SK-N-SH (cell line): ENCODE results near the gene OR51D1. TPM values are rescaled to one million over a fixed set of nuclear protein-coding genes. Genes with fewer than 3 reads are reported as not detected.

ENCODE experiments used
- CTCF ChIA-PET: fragments of 300-600, 350-600 bp; formaldehyde crosslinking; extraction: SDS; loops from one replicate; lab custom pipeline; 2021; lab: Yijun Ruan, JAX
- POLR2A ChIA-PET: fragments of 350-600 bp; sonication (Branson Sonifier 250); formaldehyde crosslinking; extraction: SDS; loops from one replicate; lab custom pipeline; 2020; ENCODE audit warnings: antibody characterized with exemption, inconsistent platforms; lab: Yijun Ruan, JAX
- DNase-seq: peaks from one replicate; pipeline ENCODE4 v3.0.0; 2012
- H2AFZ ChIP-seq: fragments of 200-600 bp; sonication (generic); 2 replicates; pipeline ENCODE4 v1.8.1; 2016; ENCODE audit warnings: antibody characterized with exemption, mild to moderate bottlenecking, low read depth
- H3F3A ChIP-seq: fragments of 200-600 bp; sonication (generic); replicated peaks from 2 replicates; pipeline ENCODE3; 2016; ENCODE audit warnings: antibody characterized with exemption, mild to moderate bottlenecking; ENCODE audit not compliant: insufficient read depth
- H3K27ac ChIP-seq, 2 experiments: fragments of 200-500 bp in 1 of 2; fragments of 200-600 bp in 1 of 2; sonication (Bioruptor generic) in 1 of 2; sonication (generic), shearing (Covaris generic) in 1 of 2; 2 replicates each; pipeline versions ENCODE4 v1.5.1 to v1.6.1; 2014 to 2016; ENCODE audit warnings: low read depth in 2 of 2, inconsistent platforms in 1 of 2, low read length in 1 of 2, mild to moderate bottlenecking in 1 of 2, mixed read lengths in 1 of 2
- H3K27me3 ChIP-seq: fragments of 200-600 bp; sonication (generic), shearing (Covaris generic); 2 replicates; pipeline ENCODE4 v1.6.1; 2016; ENCODE audit warnings: mixed run types; ENCODE audit not compliant: insufficient read depth
- H3K36me3 ChIP-seq, 2 experiments: fragments of 200-500 bp in 1 of 2; fragments of 200-600 bp in 1 of 2; sonication (Bioruptor generic) in 1 of 2; sonication (generic) in 1 of 2; replicated peaks in 1 of 2; 2 replicates each; pipeline versions ENCODE3 to v1.5.1; 2014 to 2016; ENCODE audit warnings: low read length in 1 of 2, mild to moderate bottlenecking in 1 of 2; ENCODE audit not compliant: insufficient read depth in 2 of 2, control insufficient read depth in 1 of 2
- H3K4me1 ChIP-seq, 2 experiments: fragments of 200-500 bp in 1 of 2; fragments of 200-600 bp in 1 of 2; sonication (Bioruptor generic) in 1 of 2; sonication (generic), shearing (Covaris generic) in 1 of 2; 2 replicates each; pipeline versions ENCODE4 v1.5.1 to v1.6.1; 2014 to 2016; ENCODE audit warnings: low read depth in 1 of 2, low read length in 1 of 2, mixed run types in 1 of 2; ENCODE audit not compliant: insufficient read depth in 2 of 2, control insufficient read depth in 1 of 2
- H3K4me2 ChIP-seq: fragments of 200-600 bp; sonication (generic), shearing (Covaris generic); 2 replicates; pipeline ENCODE4 v1.6.1; 2017; ENCODE audit warnings: mixed run types
- H3K4me3 ChIP-seq, 2 experiments: fragments of 200-500 bp in 1 of 2; fragments of 200-600 bp in 1 of 2; sonication (Bioruptor generic) in 1 of 2; sonication (generic), shearing (Covaris generic) in 1 of 2; 2 replicates each; pipeline versions ENCODE4 v1.5.1 to v1.8.1; 2014 to 2016; ENCODE audit warnings: low read depth in 2 of 2, inconsistent platforms in 1 of 2, low read length in 1 of 2, mild to moderate bottlenecking in 1 of 2, mixed read lengths in 1 of 2, moderate library complexity in 1 of 2
- H3K79me2 ChIP-seq: fragments of 200-600 bp; sonication (generic); 2 replicates; pipeline ENCODE4 v1.8.1; 2017; ENCODE audit warnings: mild to moderate bottlenecking; ENCODE audit not compliant: insufficient read depth
- H3K9ac ChIP-seq: fragments of 200-600 bp; sonication (generic); 2 replicates; pipeline ENCODE4 v1.6.1; 2017; ENCODE audit warnings: mixed run types
- H3K9me2 ChIP-seq: fragments of 200-600 bp; sonication (generic); 2 replicates; pipeline ENCODE4 v1.6.1; 2017; ENCODE audit warnings: mixed run types
- H3K9me3 ChIP-seq: fragments of 200-600 bp; sonication (generic); 2 replicates; pipeline ENCODE4 v1.6.1; 2017; ENCODE audit warnings: mixed run types, mild to moderate bottlenecking, moderate library complexity
- H4K20me1 ChIP-seq: fragments of 200-600 bp; sonication (generic); 2 replicates; pipeline ENCODE4 v1.6.1; 2017; ENCODE audit warnings: mild to moderate bottlenecking, mixed run types; ENCODE audit not compliant: insufficient read depth
- CHD2 ChIP-seq: fragments of 150-350 bp; IDR thresholded peaks from 2 replicates; pipeline ENCODE4 v1.6.1; 2018; ENCODE audit warnings: low read length; ENCODE audit not compliant: partially characterized antibody
- FOSL2 ChIP-seq: IDR thresholded peaks from 2 replicates; pipeline ENCODE4 v1.4.0; 2012; ENCODE audit warnings: low read depth, mild to moderate bottlenecking, moderate library complexity, borderline replicate concordance
- FOXJ3 ChIP-seq: sonication (generic); formaldehyde crosslinking; IDR thresholded peaks from 2 replicates; pipeline ENCODE4 v1.5.1; 2020; ENCODE audit warnings: mild to moderate bottlenecking, missing genetic modification reagents
- FOXM1 ChIP-seq: IDR thresholded peaks from 2 replicates; pipeline ENCODE4 v1.4.0; 2012; ENCODE audit warnings: low read depth, mild to moderate bottlenecking
- GABPA ChIP-seq: IDR thresholded peaks from 2 replicates; pipeline ENCODE4 v1.4.0; 2012; ENCODE audit warnings: low read depth, mild to moderate bottlenecking
- GATA2 ChIP-seq: sonication (generic); formaldehyde crosslinking; IDR thresholded peaks from 2 replicates; pipeline ENCODE4 v1.5.0; 2020; ENCODE audit warnings: mild to moderate bottlenecking, missing genetic modification reagents
- MEF2A ChIP-seq: IDR thresholded peaks from 2 replicates; pipeline ENCODE4 v1.4.0; 2012; ENCODE audit warnings: low read depth, borderline replicate concordance
- NRF1 ChIP-seq: IDR thresholded peaks from 2 replicates; pipeline ENCODE4 v1.6.1; 2012; ENCODE audit warnings: low read depth, mild to moderate bottlenecking, low read length
- PBX3 ChIP-seq: IDR thresholded peaks from 2 replicates; pipeline ENCODE4; 2012
- REST ChIP-seq: IDR thresholded peaks from 2 replicates; pipeline ENCODE4 v1.6.1; 2012; ENCODE audit warnings: mild to moderate bottlenecking, low read depth, low read length, moderate library complexity
- RXRA ChIP-seq: IDR thresholded peaks from 2 replicates; pipeline ENCODE4 v1.4.0; 2012; ENCODE audit warnings: low read depth, mild to moderate bottlenecking, borderline replicate concordance
- SIN3A ChIP-seq: IDR thresholded peaks from 2 replicates; pipeline ENCODE4 v1.6.1; 2012; ENCODE audit warnings: low read depth, mild to moderate bottlenecking, low read length, moderate library complexity, borderline replicate concordance
- SMC3 ChIP-seq: IDR thresholded peaks from 2 replicates; pipeline ENCODE4 v1.6.1; 2012; ENCODE audit warnings: low read depth, low read length, improper control_type of control experiment
- USF2 ChIP-seq: fragments of 150-350 bp; IDR thresholded peaks from 2 replicates; pipeline ENCODE4 v1.6.1; 2017; ENCODE audit warnings: antibody characterized with exemption, low read length, low read depth, borderline replicate concordance
- WGBS: methylation state at CpG from one replicate; pipeline ENCODE4 v1.1.6; 2017; ENCODE audit warnings: low lambda C conversion rate; 5-methylcytosine and 5-hydroxymethylcytosine counted together
- polyA plus RNA-seq, 3 experiments: library from polyadenylated mRNA; depleted of rRNA; stranded (reverse); fragments of >200 nt; gene quantifications; 2 replicates each; pipeline ENCODE4 v1.2.3, GENCODE V29; 2012
- TF ChIP-seq, protein P1 (sequence below): IDR thresholded peaks from 2 replicates; pipeline ENCODE4 v1.4.0; 2012; ENCODE audit warnings: low read depth, borderline replicate concordance
- TF ChIP-seq, protein P2 (sequence below): IDR thresholded peaks from 2 replicates; pipeline ENCODE4 v1.4.0; 2012; ENCODE audit warnings: low read depth, borderline replicate concordance

Gene OR51D1
- polyA plus RNA-seq, 1 of the 3 experiments (the other 2 are of a cell fraction) = not detected

DNA sequence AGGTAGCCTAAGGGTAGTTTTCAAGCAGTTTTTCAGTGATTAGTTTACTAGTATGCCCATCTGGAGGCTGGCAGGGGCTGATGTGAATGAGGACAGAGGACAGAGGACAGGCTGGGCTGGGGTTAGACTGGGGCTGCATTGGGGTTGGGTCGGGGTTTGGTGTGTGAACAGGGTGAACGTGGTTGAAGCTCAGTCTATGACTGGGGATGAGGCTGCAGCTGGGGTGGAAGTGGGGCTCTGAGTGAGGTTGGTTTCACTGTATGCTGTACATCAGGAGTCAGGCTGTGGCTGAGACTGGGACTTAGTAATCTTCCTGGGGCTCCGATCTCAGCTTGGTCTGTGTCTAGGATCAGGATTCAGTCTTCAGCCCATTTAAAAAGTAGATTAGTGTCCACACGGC, 7.0 kb downstream of the OR51D1 start:
- POLR2A ChIA-PET = no interaction called here
- H2AFZ ChIP-seq = no peak overlapping the region
- no peak for TF ChIP-seq FOSL2
- TF ChIP-seq USF2 = no peak
- TF ChIP-seq NRF1 = no peak
- no peak for TF ChIP-seq GABPA
- no peak for TF ChIP-seq SIN3A
- TF ChIP-seq, protein P1, sequence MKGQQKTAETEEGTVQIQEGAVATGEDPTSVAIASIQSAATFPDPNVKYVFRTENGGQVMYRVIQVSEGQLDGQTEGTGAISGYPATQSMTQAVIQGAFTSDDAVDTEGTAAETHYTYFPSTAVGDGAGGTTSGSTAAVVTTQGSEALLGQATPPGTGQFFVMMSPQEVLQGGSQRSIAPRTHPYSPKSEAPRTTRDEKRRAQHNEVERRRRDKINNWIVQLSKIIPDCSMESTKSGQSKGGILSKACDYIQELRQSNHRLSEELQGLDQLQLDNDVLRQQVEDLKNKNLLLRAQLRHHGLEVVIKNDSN = no peak
- no peak for TF ChIP-seq SMC3
- TF ChIP-seq MEF2A = no peak
- TF ChIP-seq REST = no peak
- TF ChIP-seq PBX3 = no peak
- no peak for TF ChIP-seq CHD2
- TF ChIP-seq, protein P2, sequence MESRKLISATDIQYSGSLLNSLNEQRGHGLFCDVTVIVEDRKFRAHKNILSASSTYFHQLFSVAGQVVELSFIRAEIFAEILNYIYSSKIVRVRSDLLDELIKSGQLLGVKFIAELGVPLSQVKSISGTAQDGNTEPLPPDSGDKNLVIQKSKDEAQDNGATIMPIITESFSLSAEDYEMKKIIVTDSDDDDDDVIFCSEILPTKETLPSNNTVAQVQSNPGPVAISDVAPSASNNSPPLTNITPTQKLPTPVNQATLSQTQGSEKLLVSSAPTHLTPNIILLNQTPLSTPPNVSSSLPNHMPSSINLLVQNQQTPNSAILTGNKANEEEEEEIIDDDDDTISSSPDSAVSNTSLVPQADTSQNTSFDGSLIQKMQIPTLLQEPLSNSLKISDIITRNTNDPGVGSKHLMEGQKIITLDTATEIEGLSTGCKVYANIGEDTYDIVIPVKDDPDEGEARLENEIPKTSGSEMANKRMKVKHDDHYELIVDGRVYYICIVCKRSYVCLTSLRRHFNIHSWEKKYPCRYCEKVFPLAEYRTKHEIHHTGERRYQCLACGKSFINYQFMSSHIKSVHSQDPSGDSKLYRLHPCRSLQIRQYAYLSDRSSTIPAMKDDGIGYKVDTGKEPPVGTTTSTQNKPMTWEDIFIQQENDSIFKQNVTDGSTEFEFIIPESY = no peak
- TF ChIP-seq FOXM1 = no peak
- TF ChIP-seq RXRA = no peak
- TF ChIP-seq FOXJ3 (CRISPR knock-in tag) = no peak
- no peak for TF ChIP-seq GATA2
- TF ChIP-seq, all 33 proteins: peak for 0
- H3K36me3 ChIP-seq = no peaks in the 10 kb centered on the region
- no peaks in the 10 kb centered on the region for H3K9me3 ChIP-seq
- no peak overlapping the region for H3K27ac ChIP-seq
- no peaks in the 10 kb centered on the region for H3K79me2 ChIP-seq
- H3K27me3 ChIP-seq = peaks cover 11% of the 10 kb centered on the region
- no peak for DNase-seq
- no peak overlapping the region for H3K4me3 ChIP-seq
- H3K4me2 ChIP-seq = no peak overlapping the region
- CTCF ChIA-PET = interaction anchor here (6.2 kb wide), 1 partner anchor 8 kb away, joined by 31 read pairs; the partner anchor contains the start of gene OR51D1
- no peaks in the 10 kb centered on the region for H4K20me1 ChIP-seq
- WGBS = 5% methylated on average over 4 of the region's 4 CpGs
- peaks cover 0 to 8% of the 10 kb centered on the region in 2 experiments; a peak in 1 of 4 replicates for H3K4me1 ChIP-seq
- no peaks in the 10 kb centered on the region for H3K9me2 ChIP-seq
- H3K9ac ChIP-seq = no peak overlapping the region
- H3F3A ChIP-seq = no peaks in the 10 kb centered on the region
